Panc1 (cell line): ENCODE data around the gene NEIL1. TPM values are rescaled to one million over a fixed set of nuclear protein-coding genes. Genes with fewer than 3 reads are reported as not detected.

ENCODE experiments used
- ATAC-seq: fragments of 200-7000 bp; cut with Tn5 transposase; 2 replicates; pipeline ENCODE4 v1.9.1; 2020; ENCODE audit warnings: mild to moderate bottlenecking, moderate library complexity
- BruUV-seq: library from RNA; stranded (reverse); fragments of 400-500 nt; replicated peaks from 2 replicates; lab custom pipeline; 2021; lab: Mats Ljungman, UMichigan
- CTCF ChIA-PET: fragments of 300-600 bp; sonication (Branson Sonifier 250); formaldehyde crosslinking; loops from one replicate; lab custom pipeline; 2022; ENCODE audit warnings: antibody characterized with exemption; lab: Charles Lee
- POLR2A ChIA-PET: fragments of 300-600 bp; sonication (Branson Sonifier 250); formaldehyde crosslinking; loops from one replicate; lab custom pipeline; 2022; ENCODE audit warnings: antibody characterized with exemption; lab: Charles Lee
- DNase-seq: peaks from one replicate; pipeline ENCODE4 v3.0.0-alpha.2; 2010; ENCODE audit warnings: low read depth, low spot score
- H3K27ac ChIP-seq: 2 replicates; pipeline ENCODE4 v1.5.1; 2011; ENCODE audit warnings: mild to moderate bottlenecking, low read length, inconsistent platforms
- H3K27me3 ChIP-seq: fragments of 200-500 bp; sonication (Bioruptor generic); 2 replicates; pipeline ENCODE4 v1.6.0; 2014; ENCODE audit warnings: low read length, inconsistent platforms; ENCODE audit not compliant: control insufficient read depth, insufficient read depth
- H3K36me3 ChIP-seq: fragments of 200-500 bp; sonication (Bioruptor generic); 2 replicates; pipeline ENCODE4 v1.5.1; 2014; ENCODE audit warnings: inconsistent platforms, mild to moderate bottlenecking, low read length, moderate library complexity; ENCODE audit not compliant: control insufficient read depth, insufficient read depth
- H3K4me1 ChIP-seq: 2 replicates; pipeline ENCODE4 v1.5.1; 2011; ENCODE audit warnings: inconsistent platforms, mild to moderate bottlenecking, low read length, moderate library complexity; ENCODE audit not compliant: control insufficient read depth, insufficient read depth
- H3K4me3 ChIP-seq, 2 experiments: 2 replicates each; pipeline ENCODE4 v1.5.1; 2011 to 2012; ENCODE audit warnings: low read depth in 2 of 2, low read length in 2 of 2, mild to moderate bottlenecking in 2 of 2, inconsistent platforms in 1 of 2, moderate library complexity in 1 of 2
- H3K9me3 ChIP-seq: fragments of 200-500 bp; sonication (Bioruptor generic); 2 replicates; pipeline ENCODE4 v1.5.1; 2014; ENCODE audit warnings: low read depth, mild to moderate bottlenecking, inconsistent platforms, low read length, moderate library complexity; ENCODE audit not compliant: control insufficient read depth, insufficient read depth
- POLR2AphosphoS5 ChIP-seq: IDR thresholded peaks from 2 replicates; pipeline ENCODE4 v1.6.1; 2012; ENCODE audit warnings: mild to moderate bottlenecking, low read depth, low read length, moderate library complexity
- SIN3A ChIP-seq: IDR thresholded peaks from 2 replicates; pipeline ENCODE4 v1.6.1; 2012; ENCODE audit warnings: low read depth, mild to moderate bottlenecking, low read length, moderate library complexity, borderline replicate concordance; ENCODE audit not compliant: insufficient read depth
- TCF7L2 ChIP-seq: IDR thresholded peaks from 2 replicates; pipeline ENCODE4 v1.6.1; 2011; ENCODE audit warnings: mild to moderate bottlenecking, low read depth, low read length, inconsistent platforms
- in situ Hi-C: cut with HindIII; loops from 2 replicates; pipeline ENCODE4 v1.10.0; 2016; ENCODE audit warnings: low sequenced_read_pairs, low pct_unique_long_range_greater_than_20kb
- intact Hi-C: fragments of 100-400 bp; cut with micrococcal nuclease; formaldehyde crosslinking; loops from one replicate; pipeline ENCODE4 v1.10.0; 2022; ENCODE audit not compliant: unreplicated experiment
- total RNA-seq: library from RNA; stranded (reverse); gene quantifications from one replicate; pipeline ENCODE4 v1.2.1, GENCODE V29; 2021; ENCODE audit not compliant: unreplicated experiment
- TF ChIP-seq, protein P1 (sequence below), 2 experiments: IDR thresholded peaks; 2 replicates each; pipeline ENCODE4 v1.6.1; 2011 to 2012; ENCODE audit warnings: low read depth in 2 of 2, control low read depth in 1 of 2, low read length in 1 of 2, mild to moderate bottlenecking in 1 of 2, moderate library complexity in 1 of 2; ENCODE audit not compliant: insufficient read depth in 1 of 2
- TF ChIP-seq, protein P2 (sequence below): fragments of 450-650 bp; IDR thresholded peaks from 2 replicates; pipeline ENCODE4 v1.5.1; 2017; ENCODE audit warnings: mild to moderate bottlenecking

Gene NEIL1
- total RNA-seq, 1 experiment from 2014 or later, result 3.4 TPM

DNA sequence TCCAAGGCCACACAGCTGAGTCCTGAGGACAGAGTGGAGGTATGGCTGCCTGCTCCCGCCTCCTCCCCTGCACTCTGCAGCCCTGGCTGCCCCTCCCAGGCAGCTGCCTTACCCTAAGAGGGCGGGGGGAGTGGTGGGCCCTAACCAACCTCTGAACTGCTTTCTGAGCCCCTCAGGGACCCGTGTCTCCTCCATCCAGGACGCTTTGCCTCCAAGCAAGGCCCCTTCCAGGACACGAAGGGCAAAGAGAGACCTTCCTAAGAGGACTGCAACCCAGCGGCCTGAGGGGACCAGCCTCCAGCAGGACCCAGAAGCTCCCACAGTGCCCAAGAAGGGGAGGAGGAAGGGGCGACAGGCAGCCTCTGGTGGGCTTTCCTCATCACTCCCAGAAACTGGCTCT, 7.6 kb downstream of the NEIL1 start:
- POLR2A ChIA-PET, result no interaction called here
- DNase-seq (no peak), ATAC-seq (no peak)
- Histone ChIP-seq H3K9me3 (no peaks in the 10 kb centered on the region), H3K27me3 (no peaks in the 10 kb centered on the region), H3K27ac (no peak overlapping the region), H3K36me3 (no peaks in the 10 kb centered on the region; the same call in 1 of the 2 replicates), H3K4me3 (no peak overlapping the region), H3K4me1 (no peaks in the 10 kb centered on the region)
- BruUV-seq, result no TSS peak
- intact Hi-C loops, result no loop called here
- CTCF ChIA-PET, result no interaction called here
- in situ Hi-C loops, result no loop called here
- TF ChIP-seq SIN3A (no peak), POLR2AphosphoS5 (no peak), TCF7L2 (no peak)
- TF ChIP-seq, protein P1, sequence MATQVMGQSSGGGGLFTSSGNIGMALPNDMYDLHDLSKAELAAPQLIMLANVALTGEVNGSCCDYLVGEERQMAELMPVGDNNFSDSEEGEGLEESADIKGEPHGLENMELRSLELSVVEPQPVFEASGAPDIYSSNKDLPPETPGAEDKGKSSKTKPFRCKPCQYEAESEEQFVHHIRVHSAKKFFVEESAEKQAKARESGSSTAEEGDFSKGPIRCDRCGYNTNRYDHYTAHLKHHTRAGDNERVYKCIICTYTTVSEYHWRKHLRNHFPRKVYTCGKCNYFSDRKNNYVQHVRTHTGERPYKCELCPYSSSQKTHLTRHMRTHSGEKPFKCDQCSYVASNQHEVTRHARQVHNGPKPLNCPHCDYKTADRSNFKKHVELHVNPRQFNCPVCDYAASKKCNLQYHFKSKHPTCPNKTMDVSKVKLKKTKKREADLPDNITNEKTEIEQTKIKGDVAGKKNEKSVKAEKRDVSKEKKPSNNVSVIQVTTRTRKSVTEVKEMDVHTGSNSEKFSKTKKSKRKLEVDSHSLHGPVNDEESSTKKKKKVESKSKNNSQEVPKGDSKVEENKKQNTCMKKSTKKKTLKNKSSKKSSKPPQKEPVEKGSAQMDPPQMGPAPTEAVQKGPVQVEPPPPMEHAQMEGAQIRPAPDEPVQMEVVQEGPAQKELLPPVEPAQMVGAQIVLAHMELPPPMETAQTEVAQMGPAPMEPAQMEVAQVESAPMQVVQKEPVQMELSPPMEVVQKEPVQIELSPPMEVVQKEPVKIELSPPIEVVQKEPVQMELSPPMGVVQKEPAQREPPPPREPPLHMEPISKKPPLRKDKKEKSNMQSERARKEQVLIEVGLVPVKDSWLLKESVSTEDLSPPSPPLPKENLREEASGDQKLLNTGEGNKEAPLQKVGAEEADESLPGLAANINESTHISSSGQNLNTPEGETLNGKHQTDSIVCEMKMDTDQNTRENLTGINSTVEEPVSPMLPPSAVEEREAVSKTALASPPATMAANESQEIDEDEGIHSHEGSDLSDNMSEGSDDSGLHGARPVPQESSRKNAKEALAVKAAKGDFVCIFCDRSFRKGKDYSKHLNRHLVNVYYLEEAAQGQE (IDR thresholded peaks at IDR 0.05; ENCODE audit: insufficient read depth in 1 of 2, low read depth in 2 of 2, low read length in 1 of 2), result no peak
- TF ChIP-seq, protein P2, sequence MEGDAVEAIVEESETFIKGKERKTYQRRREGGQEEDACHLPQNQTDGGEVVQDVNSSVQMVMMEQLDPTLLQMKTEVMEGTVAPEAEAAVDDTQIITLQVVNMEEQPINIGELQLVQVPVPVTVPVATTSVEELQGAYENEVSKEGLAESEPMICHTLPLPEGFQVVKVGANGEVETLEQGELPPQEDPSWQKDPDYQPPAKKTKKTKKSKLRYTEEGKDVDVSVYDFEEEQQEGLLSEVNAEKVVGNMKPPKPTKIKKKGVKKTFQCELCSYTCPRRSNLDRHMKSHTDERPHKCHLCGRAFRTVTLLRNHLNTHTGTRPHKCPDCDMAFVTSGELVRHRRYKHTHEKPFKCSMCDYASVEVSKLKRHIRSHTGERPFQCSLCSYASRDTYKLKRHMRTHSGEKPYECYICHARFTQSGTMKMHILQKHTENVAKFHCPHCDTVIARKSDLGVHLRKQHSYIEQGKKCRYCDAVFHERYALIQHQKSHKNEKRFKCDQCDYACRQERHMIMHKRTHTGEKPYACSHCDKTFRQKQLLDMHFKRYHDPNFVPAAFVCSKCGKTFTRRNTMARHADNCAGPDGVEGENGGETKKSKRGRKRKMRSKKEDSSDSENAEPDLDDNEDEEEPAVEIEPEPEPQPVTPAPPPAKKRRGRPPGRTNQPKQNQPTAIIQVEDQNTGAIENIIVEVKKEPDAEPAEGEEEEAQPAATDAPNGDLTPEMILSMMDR, result no peak

- TF ChIP-seq, protein P2, result no peak
- TF ChIP-seq POLR2AphosphoS5, result no peak
- no peak for TF ChIP-seq SIN3A
- in situ Hi-C loops (no loop called here), intact Hi-C loops (no loop called here)
- Histone ChIP-seq H3K9me3 (no peaks in the 10 kb centered on the region), H3K36me3 (no peaks in the 10 kb centered on the region; the same call in 1 of the 2 replicates), H3K27ac (no peak overlapping the region), H3K4me3 (no peak overlapping the region), H3K4me1 (no peaks in the 10 kb centered on the region), H3K27me3 (no peaks in the 10 kb centered on the region)
- ChIA-PET CTCF (no interaction called here), POLR2A (no interaction called here)
- BruUV-seq, result no TSS peak
- DNase-seq (no peak), ATAC-seq (no peak)
These were observed 8.5 kb downstream of the NEIL1 start for GRCh38 chr15:75355369-75355768.
